NCI-H2107 (cell line): ENCODE data around the gene MRPL27.
"Not testable (repeated sequence)": the region's sequence is repeated elsewhere in the genome, so short reads cannot be mapped to it uniquely, and the experiment has no call there.

Experiments
- DNase-seq: peaks from one replicate; lab custom pipeline; 2025; lab: John Stamatoyannopoulos, UW

Gene MRPL27

DNA sequence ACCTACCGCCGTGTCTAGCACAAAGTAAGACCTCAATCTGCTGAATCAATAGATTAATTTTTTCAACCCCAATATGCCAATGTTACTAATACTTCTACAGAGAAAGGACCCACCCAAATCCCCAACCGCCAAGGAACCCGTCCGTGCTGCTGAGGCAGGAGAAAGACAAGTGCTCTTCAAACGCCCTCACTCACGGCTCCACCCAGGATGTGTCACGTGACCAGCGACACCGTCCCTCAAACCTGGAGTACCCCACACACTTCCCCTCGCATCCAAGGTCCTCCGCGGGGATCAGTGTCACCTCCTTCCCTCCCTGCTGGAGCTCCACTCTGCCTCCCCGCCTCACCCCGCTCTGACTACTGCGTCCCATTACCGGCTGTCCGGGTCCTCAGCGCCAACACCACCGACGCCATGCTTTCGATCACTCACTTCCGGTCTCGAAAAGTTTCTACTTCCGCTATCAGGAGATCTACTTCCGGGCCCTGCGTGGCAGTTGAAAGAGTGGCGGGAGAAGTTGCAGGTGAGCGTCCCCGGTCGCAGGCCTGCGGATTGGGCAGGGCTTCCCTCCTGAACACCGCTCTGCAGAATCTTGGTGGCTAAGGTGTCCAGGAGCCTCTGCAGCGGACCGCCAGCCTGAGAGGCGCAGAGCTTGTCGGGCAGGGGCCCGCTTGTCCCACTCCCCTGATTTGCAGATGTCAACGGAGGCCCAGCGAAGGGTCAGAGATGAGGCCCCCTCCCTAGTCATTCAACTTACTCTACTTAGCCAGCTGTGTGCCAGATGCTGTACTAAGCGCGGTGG, at the start of gene MRPL27, which contains the start of gene EME1:
TSS of gene MRPL27 (minus strand) at position 427 of the 799 bp plus-strand sequence. CDS start at position 413, 14 bp downstream.
TSS of gene EME1 (plus strand) at position 472 of the 799 bp plus-strand sequence. CDS start 1,980 bp downstream, outside the sequence.
- DNase-seq = peak; percentile 81

DNA sequence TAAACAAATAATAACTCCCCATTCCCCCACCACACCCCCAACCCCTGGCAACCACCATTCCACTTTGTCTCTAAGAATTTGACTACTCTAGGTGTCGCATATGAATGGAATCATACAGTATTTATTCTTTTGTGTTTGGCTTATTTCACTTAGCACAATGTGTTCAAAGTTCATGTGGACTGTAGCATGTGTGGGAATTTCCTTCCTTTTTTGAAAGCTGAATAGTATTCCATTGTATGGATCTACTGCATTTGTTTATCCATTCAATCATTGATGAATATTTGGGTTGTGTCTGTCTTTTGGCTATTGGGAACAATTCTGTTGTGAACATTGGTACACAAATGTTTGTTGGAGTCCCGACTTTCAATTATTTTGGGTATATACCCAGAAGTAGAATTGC, 49.8 kb upstream of the MRPL27 start:
- no peak for DNase-seq

DNA sequence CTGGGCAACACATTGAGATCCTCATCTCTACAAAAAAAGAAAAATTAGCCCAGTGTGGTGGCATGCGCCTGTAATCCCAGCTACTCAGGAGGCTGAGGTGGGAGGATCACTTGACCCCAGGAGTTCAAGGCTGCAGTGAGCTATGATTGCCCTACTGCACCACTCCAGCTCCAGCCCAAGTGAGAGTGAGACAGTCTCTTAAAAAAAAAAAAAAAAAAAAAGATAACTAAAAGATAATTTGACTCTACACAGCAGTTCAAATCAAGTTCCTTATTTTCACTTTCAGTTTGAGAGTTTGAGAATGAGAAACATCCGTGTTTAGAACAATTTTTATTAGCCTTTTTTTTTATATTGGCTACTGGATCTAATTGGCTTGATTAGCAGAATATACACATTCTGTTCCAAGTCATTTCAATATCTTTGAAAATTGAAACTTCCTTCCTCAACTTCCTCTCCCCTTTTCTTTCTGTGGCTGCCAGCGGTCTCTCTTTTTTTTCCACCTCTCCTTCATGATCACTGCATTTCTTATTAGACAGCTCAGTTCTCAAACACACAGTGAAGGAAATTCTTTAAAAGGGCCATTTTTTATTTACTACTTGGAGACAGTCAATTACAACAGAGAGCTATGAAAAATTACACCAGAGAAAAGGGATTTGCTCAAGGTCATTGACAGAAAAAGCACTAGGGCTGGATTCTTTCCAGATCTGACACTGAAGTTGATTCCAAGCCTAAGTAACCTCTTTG, 48.5 kb upstream of the MRPL27 start:
- DNase-seq = no peak

DNA sequence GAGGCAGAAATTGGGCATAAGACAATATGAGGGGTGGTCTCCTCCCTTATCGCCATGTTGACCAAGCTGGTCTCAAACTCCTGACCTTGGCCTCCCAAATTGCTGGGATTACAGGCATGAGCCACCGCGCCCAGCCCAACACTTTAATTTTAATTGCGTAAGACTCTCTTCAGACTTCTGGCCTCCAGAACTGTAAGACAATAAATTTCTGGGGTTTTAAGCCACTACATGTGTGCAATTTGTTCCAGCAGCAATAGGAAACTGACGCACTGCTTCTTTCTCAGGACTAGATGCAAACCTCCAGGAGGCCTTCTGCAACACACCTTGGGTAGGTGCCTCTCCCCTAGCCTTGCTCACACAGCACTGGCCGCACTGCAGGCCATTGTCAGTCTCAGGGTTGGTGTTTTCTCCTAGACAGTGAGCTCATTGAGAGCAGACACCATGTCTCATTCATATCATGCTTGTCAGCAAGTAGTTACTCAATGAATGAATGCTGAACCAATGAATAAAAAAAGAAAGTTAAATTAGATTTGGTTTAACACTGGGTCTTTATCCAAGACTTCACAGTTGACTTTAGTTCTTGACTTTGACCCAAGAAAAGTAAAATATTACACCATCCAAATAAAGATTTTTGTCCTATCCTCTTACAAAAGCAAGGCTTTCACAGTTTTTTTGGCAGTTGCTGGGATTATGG, 47.6 kb upstream of the MRPL27 start:
- DNase-seq = no peak

DNA sequence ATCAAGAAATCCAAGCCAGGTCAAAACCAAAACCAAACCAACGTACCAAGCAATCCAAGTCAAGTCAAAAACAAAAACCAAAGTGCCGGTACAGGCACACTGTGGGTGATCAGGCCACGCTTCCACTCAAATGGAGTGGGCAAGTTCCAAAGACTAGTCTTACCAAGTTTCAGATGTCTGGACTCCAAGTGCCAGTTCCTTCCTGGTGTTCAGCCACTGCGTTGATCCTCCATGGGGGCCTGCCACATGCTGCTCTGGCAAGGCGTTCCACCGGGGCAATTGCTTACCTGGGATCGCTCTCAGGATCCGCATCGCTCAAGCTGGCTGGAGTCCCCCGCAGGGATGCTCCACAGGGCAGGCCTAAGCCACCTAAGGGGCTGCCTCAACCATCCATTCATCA, 46.6 kb upstream of the MRPL27 start:
- not testable (repeated sequence) for DNase-seq

DNA sequence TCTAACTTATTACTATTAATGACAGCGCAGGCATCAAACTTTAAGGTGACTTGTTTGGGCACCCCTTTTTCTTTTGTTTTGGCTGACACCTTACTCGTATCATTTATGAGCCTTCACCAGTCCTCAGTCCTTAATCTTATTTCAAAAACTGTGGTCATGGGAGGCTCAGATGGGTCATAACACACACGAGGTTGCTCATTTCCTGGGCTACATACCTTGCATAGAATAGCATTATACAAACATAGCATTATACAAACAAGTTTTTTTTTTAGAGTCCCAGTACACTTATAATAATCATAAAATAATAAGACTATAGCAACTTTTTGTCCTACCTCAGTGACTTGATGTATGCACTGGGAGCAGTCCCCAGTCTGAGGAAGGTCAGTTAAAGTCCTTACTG, 41.8 kb upstream of the MRPL27 start:
- no peak for DNase-seq

DNA sequence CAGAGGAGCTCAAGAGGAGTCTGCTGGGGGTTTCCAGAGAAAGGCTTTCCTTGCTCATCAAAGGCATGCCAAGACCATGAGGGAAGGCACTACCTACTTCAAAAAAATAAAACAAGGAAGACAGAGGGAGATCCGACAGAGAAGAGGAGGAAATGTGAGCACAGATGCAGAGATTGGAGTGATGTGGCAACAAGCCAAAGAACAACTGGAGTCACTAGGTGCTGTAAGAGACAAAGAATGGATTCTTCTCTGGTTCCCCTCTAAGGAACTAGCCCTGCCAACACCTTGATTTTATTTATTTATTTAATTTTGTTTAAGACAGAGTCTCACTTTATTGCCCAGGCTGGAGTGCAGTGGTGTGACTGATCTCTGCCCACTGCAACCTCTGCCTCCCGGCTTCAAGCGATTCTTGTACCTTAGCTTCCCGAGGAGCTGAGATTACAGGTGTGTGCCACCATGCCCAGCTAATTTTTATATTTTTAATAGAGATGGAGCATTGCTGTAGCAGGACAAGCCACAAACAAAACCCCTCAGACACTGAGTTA, 39.3 kb upstream of the MRPL27 start:
- DNase-seq = no peak

DNA sequence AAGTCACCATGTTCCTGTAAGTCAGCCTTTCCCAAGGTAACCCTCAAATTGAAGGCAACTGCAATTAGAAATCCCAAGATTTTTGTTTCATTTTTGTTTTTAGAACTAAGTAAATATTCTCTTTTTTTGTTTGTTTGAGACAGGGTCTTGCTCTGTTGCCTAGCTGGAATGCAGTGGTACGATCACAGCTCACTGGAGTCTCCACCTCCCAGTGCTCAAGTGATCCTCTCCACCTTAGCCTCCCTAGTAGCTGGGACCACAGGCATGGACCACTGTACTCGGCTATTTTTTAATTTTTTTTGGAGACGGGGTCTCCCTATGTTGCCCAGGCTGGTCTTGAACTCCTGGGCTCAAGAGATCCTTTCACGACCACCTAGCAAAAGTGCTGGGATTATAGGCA, 34.9 kb upstream of the MRPL27 start:
- DNase-seq = no peak

DNA sequence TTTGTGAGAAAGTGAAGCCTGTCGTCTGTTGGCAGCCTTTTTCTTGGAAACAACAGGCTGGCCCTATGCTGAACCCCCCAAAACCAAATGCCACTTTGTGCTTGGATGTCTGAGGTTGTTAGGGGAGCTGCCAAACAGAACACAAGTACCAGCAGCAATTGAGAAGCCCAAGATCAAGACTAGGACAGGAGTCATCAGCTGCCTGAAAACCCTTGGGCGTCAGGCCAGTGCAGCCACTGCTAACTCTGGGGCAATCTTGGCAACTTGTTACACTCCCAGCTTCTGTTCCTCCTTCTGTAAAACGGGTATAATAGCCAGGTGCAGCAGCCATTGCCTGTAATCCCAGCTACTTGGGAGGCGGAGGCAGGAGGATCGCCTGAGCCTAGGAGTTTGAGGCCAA, 33.6 kb upstream of the MRPL27 start:
- no peak for DNase-seq

DNA sequence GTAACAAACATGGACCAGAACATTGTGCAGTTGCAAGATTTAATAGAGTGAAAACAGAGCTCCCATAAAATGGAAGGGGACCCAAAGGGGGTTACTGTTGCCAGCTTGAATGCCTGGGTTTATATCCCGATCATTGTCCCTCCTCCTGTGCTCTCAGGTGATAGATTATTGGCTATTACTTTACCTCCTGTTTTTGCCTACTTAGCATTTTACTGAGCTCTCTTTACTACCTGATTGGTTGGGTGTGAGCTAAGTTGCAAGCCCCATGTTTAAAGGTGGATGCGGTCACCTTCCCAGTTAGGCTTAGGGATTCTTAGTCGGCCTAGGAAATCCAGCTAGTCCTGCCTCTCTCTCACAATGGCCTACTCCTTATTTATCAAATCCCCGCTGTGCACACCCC, 32.4 kb upstream of the MRPL27 start:
- not testable (repeated sequence) for DNase-seq

DNA sequence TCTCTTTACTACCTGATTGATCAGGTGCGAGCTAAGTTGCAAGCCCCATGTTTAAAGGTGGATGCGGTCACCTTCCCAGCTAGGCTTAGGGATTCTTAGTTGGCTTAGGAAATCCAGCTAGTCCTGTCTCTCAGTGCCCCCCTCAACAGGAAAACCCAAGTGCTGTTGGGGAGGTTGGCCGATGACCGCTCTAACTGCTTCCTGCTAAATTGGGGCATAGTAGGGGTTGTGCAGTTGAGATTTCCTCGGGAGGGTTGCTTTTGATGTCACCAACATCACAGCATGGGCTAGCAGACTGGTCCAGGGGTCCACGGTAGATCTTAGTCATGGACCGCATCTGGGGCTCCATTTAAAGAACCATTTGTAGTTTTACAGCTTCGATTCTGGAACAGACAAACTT, 26.6 kb upstream of the MRPL27 start:
- DNase-seq = not testable (repeated sequence)

DNA sequence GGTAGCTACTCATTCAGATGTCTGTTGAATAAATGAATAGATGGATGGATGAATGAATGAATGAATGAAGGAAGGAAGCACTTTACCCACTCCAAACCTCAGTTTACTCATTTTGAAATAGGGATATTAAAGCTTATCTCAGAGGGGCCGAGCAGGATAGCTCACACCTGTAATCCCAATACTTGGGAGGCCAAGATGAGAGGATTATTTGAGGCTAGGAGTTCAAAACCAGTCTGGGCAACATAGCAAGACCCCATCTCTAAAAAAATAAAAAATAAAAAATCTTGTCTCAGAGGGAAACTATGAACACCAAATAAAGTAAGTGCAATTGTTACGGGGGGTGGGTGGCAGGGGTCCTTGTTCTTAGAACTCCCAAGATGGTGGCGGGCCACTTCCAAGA, 25.7 kb upstream of the MRPL27 start:
- DNase-seq = not testable (repeated sequence)

DNA sequence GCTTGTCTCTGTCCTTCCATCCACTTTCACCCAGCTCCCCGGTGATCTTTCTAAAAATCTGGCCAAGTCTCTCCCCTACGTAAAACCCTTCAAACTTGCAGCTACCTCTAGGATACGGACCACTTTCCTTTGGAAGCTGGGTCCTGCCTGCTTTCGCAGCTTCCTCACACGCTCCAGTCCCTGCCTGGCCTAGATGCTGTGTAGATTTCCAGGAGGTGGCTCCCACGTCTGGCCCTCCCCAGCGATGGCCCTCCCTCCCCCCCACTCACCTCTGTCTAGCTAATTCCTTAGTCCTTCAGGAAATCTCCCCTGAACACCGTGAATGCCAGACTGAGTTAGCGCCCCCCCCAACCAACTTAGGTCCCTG, 24.9 kb upstream of the MRPL27 start:
- DNase-seq = no peak

DNA sequence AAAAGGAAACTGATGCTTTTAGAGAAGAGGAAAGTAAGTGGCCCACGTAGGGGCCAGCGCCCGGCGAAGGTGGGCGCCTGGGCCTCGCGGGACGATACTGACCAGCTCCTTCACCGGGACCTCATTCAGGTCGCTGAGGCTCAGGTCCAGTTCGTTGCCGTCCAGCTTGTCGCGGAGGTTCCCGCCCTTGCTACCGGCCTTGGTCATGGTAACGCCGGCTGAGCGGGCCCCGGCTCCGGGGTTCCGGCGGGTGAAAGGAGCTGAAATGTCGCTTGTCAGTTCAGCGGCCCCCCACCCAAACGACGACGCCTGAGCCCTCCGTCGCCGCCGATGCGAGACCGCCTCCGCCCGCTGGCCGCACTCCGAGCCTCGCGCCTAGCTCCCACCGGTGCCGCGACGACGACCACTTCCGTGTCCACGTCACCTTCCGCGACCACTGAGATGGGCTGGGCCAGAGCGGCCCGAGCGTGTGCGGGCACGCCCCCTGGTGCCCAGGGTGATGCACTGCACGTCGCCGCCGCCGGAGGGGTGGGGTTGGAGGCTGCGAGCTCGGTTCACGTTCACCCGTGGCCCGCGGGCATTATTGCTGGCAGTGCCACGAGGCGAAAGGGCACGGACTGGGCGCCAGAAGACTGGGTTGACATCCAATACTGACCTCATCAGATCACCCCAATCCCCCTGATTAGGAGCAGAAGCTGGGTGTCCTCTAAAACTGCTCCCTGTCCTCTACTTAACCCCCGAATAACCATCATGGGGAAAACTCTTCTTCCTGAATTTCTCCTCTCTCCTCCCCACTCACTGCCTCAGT, 24.3 kb upstream of the MRPL27 start, which contains the start of gene LRRC59:
TSS of gene LRRC59 (minus strand) at position 413 of the 808 bp plus-strand sequence. CDS start at position 207, 206 bp downstream.
- DNase-seq = peak; percentile 73

DNA sequence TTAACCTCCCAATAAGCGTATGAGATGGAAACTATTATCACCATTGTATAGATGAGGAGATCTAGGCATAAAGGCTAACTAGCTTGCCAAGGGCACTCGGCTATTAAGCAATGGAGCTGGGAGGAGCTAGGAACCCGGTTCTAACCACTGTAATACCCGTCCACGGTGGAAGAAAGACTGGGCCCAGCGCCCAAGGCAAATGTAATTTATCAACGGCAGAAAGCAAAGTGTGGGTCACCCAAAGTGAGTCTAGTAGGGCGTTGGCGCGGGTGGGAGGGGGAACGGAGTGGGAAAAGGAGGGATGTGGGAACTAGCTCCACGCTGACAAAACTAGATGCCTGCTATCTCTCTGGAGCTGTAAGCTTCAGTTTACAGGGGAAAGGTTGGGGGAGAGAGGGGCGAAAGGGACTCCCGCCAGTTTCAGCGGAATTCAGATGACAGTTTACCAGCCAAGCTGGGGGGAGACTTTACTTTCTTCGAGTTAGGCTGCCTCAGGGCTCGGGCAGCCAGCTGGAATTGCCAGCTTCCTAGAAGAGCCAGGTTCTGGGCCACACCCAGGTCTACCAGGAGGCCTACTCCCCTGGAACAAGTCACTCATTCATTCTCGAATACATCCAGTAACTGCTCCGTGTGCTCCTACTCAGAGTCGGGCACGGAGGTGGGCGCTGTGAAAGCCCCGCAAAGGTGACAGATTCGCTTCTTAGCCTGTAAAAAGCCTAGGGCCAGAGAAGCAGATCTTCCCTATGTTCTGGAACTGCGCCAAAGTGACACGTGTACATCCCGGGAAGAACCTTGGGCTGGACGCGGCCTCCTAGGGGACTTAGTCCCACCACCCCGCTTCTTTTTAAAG, 23.5 kb upstream of the MRPL27 start:
- no peak for DNase-seq

DNA sequence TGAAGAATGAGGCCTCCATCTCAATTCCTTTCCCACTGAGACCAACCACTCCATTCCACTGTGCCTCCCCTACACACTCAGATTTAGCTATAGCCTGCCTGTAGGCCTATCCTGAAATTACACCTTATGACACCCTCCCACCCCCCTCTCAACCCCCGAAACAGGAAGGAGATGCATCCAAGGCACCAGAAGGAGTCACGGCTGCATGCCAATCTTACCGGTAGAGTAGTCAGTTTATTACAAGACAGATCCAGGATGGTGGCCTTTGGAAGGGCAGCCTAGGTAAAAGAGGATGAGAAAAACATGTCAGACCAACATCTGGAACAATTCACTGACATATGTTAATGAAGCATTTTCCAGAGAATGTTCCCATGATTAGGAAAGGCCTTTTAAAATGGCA, 21.7 kb upstream of the MRPL27 start:
- no peak for DNase-seq

DNA sequence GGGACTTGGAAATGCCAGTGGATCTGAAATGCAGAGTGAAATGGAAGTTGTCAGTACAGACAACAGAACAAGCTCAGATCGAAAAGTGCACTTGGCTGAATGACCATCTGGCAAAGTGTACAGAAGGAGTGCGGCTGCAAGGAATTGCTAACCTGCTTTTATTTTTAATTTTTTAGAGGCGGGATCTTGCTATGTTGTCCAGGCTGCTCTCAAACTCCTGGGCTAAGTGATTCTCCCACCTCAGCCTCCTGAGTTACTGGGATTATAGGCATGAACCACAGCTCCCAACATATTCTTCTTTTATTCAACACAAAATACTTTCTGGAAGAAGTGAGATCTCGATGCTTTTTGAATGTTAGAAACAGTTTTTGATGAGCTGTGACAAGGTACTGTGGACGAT, 20.7 kb upstream of the MRPL27 start:
- no peak for DNase-seq

DNA sequence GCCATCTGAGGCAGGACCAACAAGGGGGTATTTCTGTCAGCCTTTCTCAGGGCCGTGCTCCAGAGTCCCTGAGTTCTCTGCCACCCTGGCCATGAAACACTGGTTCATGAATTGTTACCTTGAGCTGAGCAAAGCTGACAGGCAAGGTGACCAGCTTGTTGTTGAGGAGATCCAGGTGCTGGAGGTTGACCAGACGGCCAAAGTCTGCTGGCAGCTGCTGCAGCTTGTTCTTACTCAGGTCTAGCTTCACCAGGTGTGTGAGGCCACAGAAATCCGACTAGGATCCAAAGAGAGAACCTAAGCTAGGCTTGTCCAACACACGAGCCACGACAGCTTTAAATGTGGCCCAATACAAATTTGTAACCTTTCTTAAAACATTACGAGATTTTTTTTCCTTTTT, 19.6 kb upstream of the MRPL27 start:
- DNase-seq = no peak

DNA sequence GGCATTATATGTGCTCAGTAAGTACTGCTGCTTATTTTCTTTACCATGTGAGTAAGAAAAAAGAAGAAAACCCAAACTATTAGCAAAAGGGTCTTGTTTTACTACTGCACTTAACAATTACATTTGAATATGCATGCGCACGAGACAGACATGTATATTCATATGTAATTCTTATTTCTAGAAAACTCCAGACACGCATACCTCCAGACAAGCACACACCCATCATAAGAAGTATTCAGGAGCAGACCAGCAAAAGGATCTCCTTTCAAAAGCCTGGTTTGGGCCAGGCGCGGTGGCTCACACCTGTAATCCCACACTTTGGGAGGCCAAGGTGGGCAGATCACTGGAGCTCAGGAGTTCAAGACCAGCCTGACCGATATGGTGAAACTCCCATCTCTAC, 16.6 kb upstream of the MRPL27 start:
- DNase-seq = no peak

DNA sequence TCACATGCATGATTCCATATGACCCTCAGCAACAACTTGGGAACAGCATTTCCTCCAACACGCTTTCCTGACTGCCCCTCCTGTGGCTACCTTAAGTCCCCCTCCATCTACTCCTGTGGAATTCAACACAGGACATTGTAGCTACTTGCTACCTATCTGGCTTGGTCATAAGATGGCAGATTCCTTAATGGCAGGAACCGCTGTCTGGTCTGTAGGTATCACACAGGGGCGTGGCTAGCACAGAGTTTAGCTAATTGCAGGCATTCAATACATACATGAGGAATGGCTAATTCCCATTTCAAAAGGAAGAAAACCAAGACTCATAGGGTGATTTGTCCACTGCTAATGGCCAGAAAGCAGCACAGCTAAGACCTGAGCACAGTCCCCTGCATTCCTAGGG, 15.7 kb upstream of the MRPL27 start:
- DNase-seq = no peak

DNA sequence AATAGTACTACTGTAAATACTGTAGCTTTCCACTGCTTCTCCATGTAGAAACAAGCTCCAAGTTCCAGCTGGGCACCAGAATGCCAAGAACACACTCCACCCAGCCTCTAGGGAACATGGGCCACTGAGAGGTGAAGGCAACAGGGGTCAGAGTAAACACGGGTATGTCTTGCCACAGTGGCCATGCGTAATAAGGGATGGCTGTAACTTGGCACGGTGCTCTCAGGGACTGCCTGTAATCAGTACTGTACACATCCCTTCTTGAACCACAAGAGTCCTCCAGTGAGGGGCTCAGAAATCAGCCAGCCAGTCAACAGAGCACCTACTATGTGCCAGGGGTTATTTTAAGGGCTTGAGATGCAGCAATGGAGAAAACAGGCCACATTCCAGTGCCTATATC, 13.5 kb upstream of the MRPL27 start:
- DNase-seq = no peak
